GM18499 (cell line): ENCODE results near the gene ZPR1.

ENCODE experiments used
- ATAC-seq: cut with Tn5 transposase; IDR thresholded peaks from one replicate; pipeline ENCODE4 v1.9.1; 2021; ENCODE audit warnings: moderate number of reproducible peaks; ENCODE audit not compliant: insufficient read depth, unreplicated experiment

The ZPR1 gene

DNA sequence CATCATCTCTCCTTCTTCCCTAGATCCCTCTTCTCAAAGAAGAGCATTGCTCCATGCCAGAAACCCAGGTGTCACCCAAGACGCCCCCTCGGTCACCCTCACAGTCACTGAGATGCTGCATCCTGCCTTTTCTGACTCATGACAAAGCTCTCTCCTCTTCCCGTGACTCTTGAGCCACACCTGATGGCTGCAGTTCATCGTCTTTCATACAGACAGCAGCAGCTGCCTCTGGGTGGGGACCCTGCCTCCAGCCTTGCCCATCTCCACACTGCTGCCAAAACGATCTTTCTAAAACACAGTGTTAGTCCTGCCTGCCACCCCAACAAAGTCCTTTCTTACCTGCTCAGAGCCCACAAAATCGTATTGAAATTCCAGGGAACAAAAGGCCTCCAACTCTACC lies 59.8 kb downstream of the ZPR1 start:
- ATAC-seq, result no peak

- ATAC-seq, result no peak
Measured at GRCh38 chr11:116725434-116726221, 62.2 kb downstream of the ZPR1 start.

- no peak for ATAC-seq
Measured at GRCh38 chr11:116724813-116725212, 63.0 kb downstream of the ZPR1 start.
